HEK293 (cell line): Measurements from ENCODE around the gene RASA2.

Experiments used
- GLIS1 ChIP-seq: fragments of 450-650 bp; formaldehyde crosslinking; IDR thresholded peaks from 2 replicates; pipeline ENCODE4 v1.5.1; 2016; ENCODE audit warnings: missing biosample characterization, missing genetic modification characterization
- YY1 ChIP-seq: fragments of 450-650 bp; formaldehyde crosslinking; IDR thresholded peaks from 2 replicates; pipeline ENCODE4 v1.5.1; 2018; ENCODE audit warnings: missing biosample characterization, missing genetic modification characterization
- ZNF239 ChIP-seq: fragments of 450-650 bp; formaldehyde crosslinking; IDR thresholded peaks from 2 replicates; pipeline ENCODE4 v1.5.1; 2016; ENCODE audit warnings: missing biosample characterization, missing genetic modification characterization
- ZNF24 ChIP-seq: fragments of 450-650 bp; formaldehyde crosslinking; IDR thresholded peaks from 2 replicates; pipeline ENCODE4 v1.5.1; 2016; ENCODE audit warnings: missing biosample characterization, missing genetic modification characterization
- ZNF366 ChIP-seq: fragments of 450-650 bp; formaldehyde crosslinking; conservative IDR thresholded peaks from 2 replicates; pipeline ENCODE4 v1.5.1; 2016; ENCODE audit warnings: missing biosample characterization, missing genetic modification characterization
- ZNF48 ChIP-seq: fragments of 450-650 bp; formaldehyde crosslinking; IDR thresholded peaks from 2 replicates; pipeline ENCODE4 v1.5.1; 2016; ENCODE audit warnings: missing biosample characterization, missing genetic modification characterization
- ZNF501 ChIP-seq: fragments of 450-650 bp; formaldehyde crosslinking; IDR thresholded peaks from 2 replicates; pipeline ENCODE4 v1.5.1; 2016; ENCODE audit warnings: missing biosample characterization, missing genetic modification characterization
- ZNF596 ChIP-seq: fragments of 450-650 bp; IDR thresholded peaks from 2 replicates; pipeline ENCODE4 v1.5.0; 2018; ENCODE audit warnings: missing biosample characterization, mild to moderate bottlenecking, missing genetic modification characterization, moderate library complexity
- ZNF830 ChIP-seq: fragments of 450-650 bp; IDR thresholded peaks from 2 replicates; pipeline ENCODE4 v1.5.0; 2018; ENCODE audit warnings: missing biosample characterization, missing genetic modification characterization, low read depth, mild to moderate bottlenecking, moderate library complexity
- ZSCAN23 ChIP-seq: fragments of 450-650 bp; formaldehyde crosslinking; IDR thresholded peaks from 2 replicates; pipeline ENCODE4 v1.5.1; 2016; ENCODE audit warnings: missing biosample characterization, missing genetic modification characterization
- TF ChIP-seq, protein P1 (sequence below): fragments of 450-650 bp; formaldehyde crosslinking; IDR thresholded peaks from 2 replicates; pipeline ENCODE4 v1.5.1; 2016; ENCODE audit warnings: missing biosample characterization, missing genetic modification characterization
- TF ChIP-seq, protein P2 (sequence below): sonication (generic); formaldehyde crosslinking; IDR thresholded peaks from 2 replicates; pipeline ENCODE4 v1.8.1; 2022; ENCODE audit warnings: mild to moderate bottlenecking, moderate library complexity, missing genetic modification reagents
- TF ChIP-seq, protein P3 (sequence below): fragments of 450-650 bp; formaldehyde crosslinking; IDR thresholded peaks from 2 replicates; pipeline ENCODE4 v1.5.1; 2016; ENCODE audit warnings: missing biosample characterization, missing genetic modification characterization

DNA sequence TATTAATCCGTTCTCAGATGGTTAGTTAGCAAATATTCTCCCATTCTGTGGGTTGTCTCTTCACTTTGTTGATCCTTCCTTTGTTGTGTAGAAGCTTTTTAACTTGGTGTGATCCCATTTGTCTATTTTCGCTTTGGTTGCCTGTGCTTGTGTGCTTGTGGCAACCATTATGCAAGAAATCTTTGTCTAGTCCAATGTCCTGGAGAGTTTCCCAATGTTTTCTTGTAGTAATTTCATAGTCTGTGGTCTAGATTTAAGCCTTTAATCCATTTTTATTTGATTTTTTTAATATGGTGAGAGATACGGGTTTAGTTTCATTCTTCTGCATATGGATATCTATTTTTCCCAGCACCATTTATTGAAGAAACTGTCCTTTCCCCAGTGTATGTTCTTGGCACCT lies 59.8 kb downstream of the RASA2 start:
- TF ChIP-seq, protein P1, sequence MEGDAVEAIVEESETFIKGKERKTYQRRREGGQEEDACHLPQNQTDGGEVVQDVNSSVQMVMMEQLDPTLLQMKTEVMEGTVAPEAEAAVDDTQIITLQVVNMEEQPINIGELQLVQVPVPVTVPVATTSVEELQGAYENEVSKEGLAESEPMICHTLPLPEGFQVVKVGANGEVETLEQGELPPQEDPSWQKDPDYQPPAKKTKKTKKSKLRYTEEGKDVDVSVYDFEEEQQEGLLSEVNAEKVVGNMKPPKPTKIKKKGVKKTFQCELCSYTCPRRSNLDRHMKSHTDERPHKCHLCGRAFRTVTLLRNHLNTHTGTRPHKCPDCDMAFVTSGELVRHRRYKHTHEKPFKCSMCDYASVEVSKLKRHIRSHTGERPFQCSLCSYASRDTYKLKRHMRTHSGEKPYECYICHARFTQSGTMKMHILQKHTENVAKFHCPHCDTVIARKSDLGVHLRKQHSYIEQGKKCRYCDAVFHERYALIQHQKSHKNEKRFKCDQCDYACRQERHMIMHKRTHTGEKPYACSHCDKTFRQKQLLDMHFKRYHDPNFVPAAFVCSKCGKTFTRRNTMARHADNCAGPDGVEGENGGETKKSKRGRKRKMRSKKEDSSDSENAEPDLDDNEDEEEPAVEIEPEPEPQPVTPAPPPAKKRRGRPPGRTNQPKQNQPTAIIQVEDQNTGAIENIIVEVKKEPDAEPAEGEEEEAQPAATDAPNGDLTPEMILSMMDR = no peak
- TF ChIP-seq, protein P2, sequence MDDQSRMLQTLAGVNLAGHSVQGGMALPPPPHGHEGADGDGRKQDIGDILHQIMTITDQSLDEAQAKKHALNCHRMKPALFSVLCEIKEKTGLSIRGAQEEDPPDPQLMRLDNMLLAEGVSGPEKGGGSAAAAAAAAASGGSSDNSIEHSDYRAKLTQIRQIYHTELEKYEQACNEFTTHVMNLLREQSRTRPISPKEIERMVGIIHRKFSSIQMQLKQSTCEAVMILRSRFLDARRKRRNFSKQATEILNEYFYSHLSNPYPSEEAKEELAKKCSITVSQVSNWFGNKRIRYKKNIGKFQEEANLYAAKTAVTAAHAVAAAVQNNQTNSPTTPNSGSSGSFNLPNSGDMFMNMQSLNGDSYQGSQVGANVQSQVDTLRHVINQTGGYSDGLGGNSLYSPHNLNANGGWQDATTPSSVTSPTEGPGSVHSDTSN (CRISPR knock-in tag) = no peak
- TF ChIP-seq ZNF24 (no peak), ZNF596 (no peak), ZNF501 (tag by site-specific recombination) (no peak), YY1 (tag by site-specific recombination) (no peak), GLIS1 (tag by site-specific recombination) (no peak), ZNF48 (tag by site-specific recombination) (no peak), ZNF239 (tag by site-specific recombination) (no peak), ZSCAN23 (tag by site-specific recombination) (no peak), ZNF366 (no peak), ZNF830 (no peak)
- TF ChIP-seq, protein P3, sequence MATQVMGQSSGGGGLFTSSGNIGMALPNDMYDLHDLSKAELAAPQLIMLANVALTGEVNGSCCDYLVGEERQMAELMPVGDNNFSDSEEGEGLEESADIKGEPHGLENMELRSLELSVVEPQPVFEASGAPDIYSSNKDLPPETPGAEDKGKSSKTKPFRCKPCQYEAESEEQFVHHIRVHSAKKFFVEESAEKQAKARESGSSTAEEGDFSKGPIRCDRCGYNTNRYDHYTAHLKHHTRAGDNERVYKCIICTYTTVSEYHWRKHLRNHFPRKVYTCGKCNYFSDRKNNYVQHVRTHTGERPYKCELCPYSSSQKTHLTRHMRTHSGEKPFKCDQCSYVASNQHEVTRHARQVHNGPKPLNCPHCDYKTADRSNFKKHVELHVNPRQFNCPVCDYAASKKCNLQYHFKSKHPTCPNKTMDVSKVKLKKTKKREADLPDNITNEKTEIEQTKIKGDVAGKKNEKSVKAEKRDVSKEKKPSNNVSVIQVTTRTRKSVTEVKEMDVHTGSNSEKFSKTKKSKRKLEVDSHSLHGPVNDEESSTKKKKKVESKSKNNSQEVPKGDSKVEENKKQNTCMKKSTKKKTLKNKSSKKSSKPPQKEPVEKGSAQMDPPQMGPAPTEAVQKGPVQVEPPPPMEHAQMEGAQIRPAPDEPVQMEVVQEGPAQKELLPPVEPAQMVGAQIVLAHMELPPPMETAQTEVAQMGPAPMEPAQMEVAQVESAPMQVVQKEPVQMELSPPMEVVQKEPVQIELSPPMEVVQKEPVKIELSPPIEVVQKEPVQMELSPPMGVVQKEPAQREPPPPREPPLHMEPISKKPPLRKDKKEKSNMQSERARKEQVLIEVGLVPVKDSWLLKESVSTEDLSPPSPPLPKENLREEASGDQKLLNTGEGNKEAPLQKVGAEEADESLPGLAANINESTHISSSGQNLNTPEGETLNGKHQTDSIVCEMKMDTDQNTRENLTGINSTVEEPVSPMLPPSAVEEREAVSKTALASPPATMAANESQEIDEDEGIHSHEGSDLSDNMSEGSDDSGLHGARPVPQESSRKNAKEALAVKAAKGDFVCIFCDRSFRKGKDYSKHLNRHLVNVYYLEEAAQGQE (tag by site-specific recombination) = no peak
